Thoracic aorta (tissue), 2 donors: ENCODE data around the gene VPS37B. TPM values are rescaled to one million over a fixed set of nuclear protein-coding genes. Genes with fewer than 3 reads are reported as not detected.

Experiments used
- ATAC-seq: fragments of 150-250 bp; one replicate; pipeline ENCODE4 v1.8.0; 2017; ENCODE audit warnings: low read depth; ENCODE audit not compliant: insufficient number of reproducible peaks, low FRiP score
- DNase-seq: peaks from one replicate; pipeline ENCODE4 v3.0.0-alpha.2; 2020; ENCODE audit warnings: low spot score
- H3K27ac ChIP-seq, 2 donors: fragments of 200-600 bp; sonication (generic); 1 replicate in 1 of 2; 2 replicates in 1 of 2; pipeline ENCODE4 v1.5.1; 2016; ENCODE audit warnings: mild to moderate bottlenecking in 2 of 2, moderate library complexity in 2 of 2
- H3K27me3 ChIP-seq: fragments of 200-600 bp; sonication (generic); replicated peaks from 2 replicates; pipeline ENCODE4 v1.6.0; 2016; ENCODE audit warnings: mild to moderate bottlenecking; ENCODE audit not compliant: insufficient read depth
- H3K36me3 ChIP-seq: fragments of 200-600 bp; sonication (generic); one replicate; pipeline ENCODE4 v1.5.1; 2016
- H3K4me1 ChIP-seq, 2 donors: fragments of 200-600 bp; sonication (generic); 1 replicate in 1 of 2; 2 replicates in 1 of 2; pipeline versions ENCODE4 v1.5.1 to v1.6.0; 2016; ENCODE audit warnings: low read depth in 2 of 2, mild to moderate bottlenecking in 1 of 2; ENCODE audit not compliant: control insufficient read depth in 1 of 2
- H3K4me3 ChIP-seq: fragments of 200-600 bp; sonication (generic); 2 replicates; pipeline ENCODE4 v1.5.1; 2016; ENCODE audit warnings: mild to moderate bottlenecking
- H3K9me3 ChIP-seq: fragments of 200-600 bp; sonication (generic); 2 replicates; pipeline ENCODE4 v1.5.1; 2016
- CTCF ChIP-seq: fragments of 200-600 bp; sonication (generic); IDR thresholded peaks from one replicate; pipeline ENCODE4 v1.5.1; 2019; ENCODE audit warnings: antibody characterized with exemption
- total RNA-seq, 2 donors: library from RNA; depleted of rRNA; stranded (reverse); fragments of >200 nt; gene quantifications; one replicate each; pipeline versions ENCODE4 v1.1.0 to v1.2.3, GENCODE V29; 2016

The VPS37B gene
- total RNA-seq, 2 donors from 2014 or later = 30.9 to 50.1 TPM

DNA sequence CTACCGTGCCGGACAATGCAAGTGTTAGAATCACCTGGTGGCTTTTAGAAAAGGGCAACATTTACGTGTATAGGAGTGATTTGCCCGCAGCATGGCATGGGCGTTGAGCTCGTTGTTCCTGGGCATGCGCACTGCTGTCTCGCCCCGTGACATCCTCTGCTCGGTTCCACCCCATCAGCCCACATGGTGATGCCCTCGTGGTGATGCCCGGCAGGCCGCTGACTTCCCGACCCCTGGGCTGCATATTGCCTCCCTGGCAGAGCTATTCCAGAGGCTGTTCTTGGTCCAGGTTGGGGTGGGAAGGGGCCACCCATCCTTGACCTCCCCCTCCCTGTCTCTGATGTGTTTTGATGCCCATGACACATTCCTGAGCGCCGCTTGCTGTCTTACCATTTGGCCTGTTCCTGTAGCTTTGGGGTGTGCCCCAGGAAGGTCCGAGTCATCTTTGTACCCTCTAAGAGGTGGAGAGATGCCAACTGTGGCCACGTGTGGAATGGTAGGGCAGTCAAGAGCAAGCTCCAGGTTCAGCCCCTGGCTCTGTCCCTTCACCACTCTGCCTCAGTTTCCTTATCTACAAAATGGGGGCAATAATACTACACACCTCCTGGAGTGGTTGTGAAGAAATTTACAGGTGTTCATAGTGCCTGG is 55.9 kb downstream of the VPS37B start:
- Histone ChIP-seq H3K27ac (peak overlapping the region in 1 of 2 donors; percentile 88), H3K27me3 (no peaks in the 10 kb centered on the region), H3K4me1 (peaks cover 16 to 35% of the 10 kb centered on the region in 2 donors), H3K4me3 (no peak overlapping the region), H3K9me3 (no peaks in the 10 kb centered on the region), H3K36me3 (peaks cover 2% of the 10 kb centered on the region)
- no peak for DNase-seq
- TF ChIP-seq CTCF = no peak
- no peak for ATAC-seq

GRCh38 chr12:122838841-122839240 is 57.1 kb downstream of the VPS37B start:
- H3K9me3 ChIP-seq = no peaks in the 10 kb centered on the region
- no peak for DNase-seq
- H3K4me1 ChIP-seq = peaks cover 16 to 43% of the 10 kb centered on the region in 2 donors
- no peak for ATAC-seq
- H3K36me3 ChIP-seq = no peaks in the 10 kb centered on the region
- TF ChIP-seq CTCF = no peak
- no peaks in the 10 kb centered on the region for H3K27me3 ChIP-seq
- no peak overlapping the region for H3K4me3 ChIP-seq
- no peak overlapping the region for H3K27ac ChIP-seq

GRCh38 chr12:122837306-122838265 is 58.3 kb downstream of the VPS37B start:
- DNase-seq (no peak), ATAC-seq (no peak)
- Histone ChIP-seq H3K9me3 (no peaks in the 10 kb centered on the region), H3K27me3 (no peaks in the 10 kb centered on the region), H3K36me3 (no peaks in the 10 kb centered on the region), H3K27ac (peak overlapping the region in 1 of 2 donors; percentile 75), H3K4me3 (peak overlapping the region; percentile 88), H3K4me1 (peaks cover 13 to 40% of the 10 kb centered on the region in 2 donors)
- no peak for TF ChIP-seq CTCF

DNA sequence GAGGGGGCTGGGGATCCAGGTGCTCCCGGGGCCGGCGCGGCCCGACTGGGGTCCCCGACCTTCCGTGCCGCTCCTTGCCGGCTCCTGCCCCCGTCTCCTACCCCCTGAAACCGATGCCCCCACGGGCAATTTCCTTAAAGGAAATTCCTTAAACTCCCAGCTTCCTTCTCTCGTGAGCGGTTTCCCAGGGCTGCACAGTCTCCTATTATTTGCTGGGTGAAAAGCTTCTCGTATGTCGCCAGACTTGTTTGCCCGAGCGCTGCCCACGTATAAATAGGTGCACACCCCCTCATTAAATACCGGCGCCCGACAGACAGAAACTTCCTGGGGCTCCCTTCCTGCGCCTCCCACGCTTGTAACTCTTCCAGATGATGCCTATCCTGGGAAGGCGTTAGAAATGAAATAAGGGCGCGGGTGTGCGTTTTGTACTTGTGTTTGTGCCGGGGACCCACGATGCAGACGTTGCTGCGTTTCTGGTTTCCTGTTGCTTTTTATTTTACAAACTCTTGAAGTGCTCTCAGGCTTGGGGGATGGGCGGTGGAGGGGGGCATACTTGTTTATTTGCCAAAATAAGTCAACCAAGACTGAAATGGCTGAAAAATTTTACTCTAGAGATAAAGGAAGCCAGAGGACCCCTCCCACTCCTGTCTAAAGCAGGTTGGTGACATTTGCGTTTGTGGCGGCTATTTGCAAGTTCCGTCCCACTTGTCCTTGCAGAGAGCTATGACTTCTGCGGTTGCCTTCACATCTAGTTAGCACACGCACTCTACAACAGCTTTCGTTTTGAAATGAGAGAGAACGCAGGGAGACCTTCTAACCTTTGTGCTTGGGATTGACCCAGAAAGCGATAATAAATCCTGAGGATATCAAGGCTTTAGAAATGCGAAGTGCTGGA is 59.6 kb downstream of the VPS37B start:
- no peak for DNase-seq
- peak overlapping the region; percentile 65 to 75 for H3K27ac ChIP-seq
- H3K27me3 ChIP-seq = no peaks in the 10 kb centered on the region
- no peak for TF ChIP-seq CTCF
- H3K4me1 ChIP-seq = peaks cover 4 to 28% of the 10 kb centered on the region in 2 donors
- H3K9me3 ChIP-seq = no peaks in the 10 kb centered on the region
- no peaks in the 10 kb centered on the region for H3K36me3 ChIP-seq
- no peak for ATAC-seq
- peak overlapping the region; percentile 88 for H3K4me3 ChIP-seq
